Esophagus squamous epithelium (tissue), 4 donors: ENCODE results near the gene ABHD12B.

ENCODE experiments used
- POLR2A ChIP-seq, 4 donors: fragments of 450-650 bp; IDR thresholded peaks; one replicate each; pipeline ENCODE4 v1.6.1; 2017; ENCODE audit warnings: antibody characterized with exemption in 4 of 4, mild to moderate bottlenecking in 4 of 4, moderate library complexity in 3 of 4
- TF ChIP-seq, protein P1 (sequence below), 6 experiments: fragments of 450-650 bp in 4 of 6; fragments of 200-600 bp in 2 of 6; sonication (generic) in 2 of 6; IDR thresholded peaks; one replicate each; pipeline ENCODE4 v1.5.1; 2016 to 2019; ENCODE audit warnings: antibody characterized with exemption in 6 of 6, mild to moderate bottlenecking in 4 of 6, moderate library complexity in 4 of 6

DNA sequence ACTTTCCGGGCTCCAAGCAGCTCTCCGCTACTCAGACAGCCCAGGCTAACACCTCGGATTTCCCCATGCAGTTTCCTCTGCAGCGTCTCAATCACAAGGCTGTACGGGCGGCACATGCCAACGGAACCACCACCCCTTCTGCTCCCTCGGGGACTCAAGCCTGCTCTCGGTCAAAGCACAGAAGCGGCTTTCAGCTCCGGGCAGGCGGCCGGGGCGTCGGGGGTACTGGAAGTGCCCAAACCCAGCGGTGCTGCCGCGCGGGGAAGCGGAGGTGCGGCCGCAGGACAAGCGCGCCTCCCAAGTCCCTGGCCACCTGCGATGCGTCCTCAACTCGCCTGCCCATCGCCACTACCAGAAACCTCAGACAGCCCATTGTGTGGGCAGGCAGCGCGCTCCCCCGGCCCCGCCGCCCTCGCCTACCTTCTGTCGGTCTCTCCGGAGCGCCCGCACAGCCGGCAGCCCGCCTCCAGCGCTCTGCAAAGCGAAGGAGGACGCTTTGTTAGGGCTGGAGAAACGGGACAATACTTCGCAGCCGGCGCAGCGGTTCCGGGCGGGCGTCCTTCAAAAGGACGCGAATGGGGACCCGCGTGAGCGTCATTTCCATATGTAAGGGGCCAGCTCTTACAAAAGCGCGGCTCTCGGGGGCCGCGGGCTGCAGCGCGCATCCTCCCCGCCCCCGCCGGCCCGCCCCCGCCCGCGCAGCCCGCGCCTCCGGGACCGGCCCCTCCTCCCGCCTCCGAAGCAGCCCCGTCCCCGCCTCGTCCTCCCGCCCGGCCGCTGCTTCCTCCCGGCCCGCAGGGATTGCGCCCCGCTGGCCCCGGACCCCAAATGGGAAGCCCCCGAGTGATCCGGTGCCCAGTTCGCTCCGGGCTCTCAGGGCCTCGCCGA is 41.6 kb upstream of the ABHD12B start:
- TF ChIP-seq, protein P1, sequence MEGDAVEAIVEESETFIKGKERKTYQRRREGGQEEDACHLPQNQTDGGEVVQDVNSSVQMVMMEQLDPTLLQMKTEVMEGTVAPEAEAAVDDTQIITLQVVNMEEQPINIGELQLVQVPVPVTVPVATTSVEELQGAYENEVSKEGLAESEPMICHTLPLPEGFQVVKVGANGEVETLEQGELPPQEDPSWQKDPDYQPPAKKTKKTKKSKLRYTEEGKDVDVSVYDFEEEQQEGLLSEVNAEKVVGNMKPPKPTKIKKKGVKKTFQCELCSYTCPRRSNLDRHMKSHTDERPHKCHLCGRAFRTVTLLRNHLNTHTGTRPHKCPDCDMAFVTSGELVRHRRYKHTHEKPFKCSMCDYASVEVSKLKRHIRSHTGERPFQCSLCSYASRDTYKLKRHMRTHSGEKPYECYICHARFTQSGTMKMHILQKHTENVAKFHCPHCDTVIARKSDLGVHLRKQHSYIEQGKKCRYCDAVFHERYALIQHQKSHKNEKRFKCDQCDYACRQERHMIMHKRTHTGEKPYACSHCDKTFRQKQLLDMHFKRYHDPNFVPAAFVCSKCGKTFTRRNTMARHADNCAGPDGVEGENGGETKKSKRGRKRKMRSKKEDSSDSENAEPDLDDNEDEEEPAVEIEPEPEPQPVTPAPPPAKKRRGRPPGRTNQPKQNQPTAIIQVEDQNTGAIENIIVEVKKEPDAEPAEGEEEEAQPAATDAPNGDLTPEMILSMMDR (IDR thresholded peaks at IDR 0.05) = no peak
- no peak for TF ChIP-seq POLR2A (IDR thresholded peaks at IDR 0.05)
